ENCODE data around the gene ZBTB17.
"Not testable (repeated sequence)": the region's sequence is repeated elsewhere in the genome, so short reads cannot be mapped to it uniquely, and the experiment has no call there.

The ZBTB17 gene

GRCh38 chr1:15896841-15897610 is 78.9 kb downstream of the ZBTB17 start:
- not testable (repeated sequence) for DNase-seq (ENCODE audit: low read depth)

- no peak for DNase-seq (ENCODE audit: low read depth)
Measured at GRCh38 chr1:15895233-15895632, 80.7 kb downstream of the ZBTB17 start.

- DNase-seq (ENCODE audit: low read depth) = not testable (repeated sequence)
Measured at GRCh38 chr1:15892857-15893599, 82.9 kb downstream of the ZBTB17 start.
